NCI-H1417 (cell line): Measurements from ENCODE around the gene ABCD1.

Experiments
- DNase-seq, 3 experiments: peaks; one replicate each; lab custom pipeline; 2025; lab: John Stamatoyannopoulos, UW

ABCD1 gene

GRCh38 chrX:153791104-153791852 lies 66.6 kb downstream of the ABCD1 start:
- no peak for DNase-seq

- DNase-seq, result no peak
Measured at GRCh38 chrX:153792368-153792767, 67.7 kb downstream of the ABCD1 start.

GRCh38 chrX:153793291-153793690 lies 68.6 kb downstream of the ABCD1 start:
- DNase-seq, result no peak
